A549 (cell line): Measurements from ENCODE around the gene AFAP1. TPM values are rescaled to one million over a fixed set of nuclear protein-coding genes. Genes with fewer than 3 reads are reported as not detected.

Source experiments
- ATAC-seq, 2 experiments: fragments of 200-7000 bp in 1 of 2; fragments of >200 bp in 1 of 2; cut with Nextera tagmentation in 1 of 2; cut with Tn5 transposase in 1 of 2; 3 replicates each; pipeline versions ENCODE4 v1.8.0 to v1.9.1; 2018 to 2020; ENCODE audit warnings: mild to moderate bottlenecking in 1 of 2, moderate library complexity in 1 of 2
- CTCF ChIA-PET: fragments of 300-600 bp; sonication (Branson Sonifier 250); formaldehyde crosslinking; extraction: SDS; loops from one replicate; lab custom pipeline; 2021; ENCODE audit warnings: antibody characterized with exemption, inconsistent platforms; lab: Yijun Ruan, JAX
- POLR2A ChIA-PET: fragments of 350-600 bp; formaldehyde crosslinking; extraction: SDS; loops from one replicate; lab custom pipeline; 2021; ENCODE audit warnings: antibody characterized with exemption, inconsistent platforms; lab: Yijun Ruan, JAX
- DNase-seq, 2 experiments: peaks; one replicate each; pipeline versions ENCODE4 v3.0.0 to v3.0.0-alpha.2; 2011 to 2016; ENCODE audit warnings: low read depth in 1 of 2, low spot score in 1 of 2
- FAIRE-seq: peaks from 2 replicates; lab custom pipeline; 2011; peaks lifted over from hg19 to GRCh38; lab: Jason Lieb, UNC
- H3K27ac ChIP-seq, 2 experiments: fragments of >200 bp; sonication (Bioruptor Twin); formaldehyde crosslinking; 3 replicates each; pipeline ENCODE4 v1.5.1; 2016 to 2017
- H3K4me1 ChIP-seq: fragments of >200 bp; sonication (Bioruptor Twin); formaldehyde crosslinking; 3 replicates; pipeline ENCODE4 v1.6.1; 2016
- H3K4me2 ChIP-seq: fragments of >200 bp; sonication (Bioruptor Twin); formaldehyde crosslinking; 3 replicates; pipeline ENCODE4 v1.6.1; 2016
- H3K4me3 ChIP-seq: fragments of >200 bp; sonication (Bioruptor Twin); formaldehyde crosslinking; 3 replicates; pipeline ENCODE4 v1.5.1; 2016
- H3K9me3 ChIP-seq: fragments of >200 bp; sonication (Bioruptor Twin); formaldehyde crosslinking; 3 replicates; pipeline ENCODE4 v1.6.1; 2016
- BCL3 ChIP-seq: fragments of >200 bp; sonication (Bioruptor Twin); formaldehyde crosslinking; IDR thresholded peaks from 3 replicates; pipeline ENCODE4 v1.6.1; 2016
- BHLHE40 ChIP-seq: IDR thresholded peaks from 2 replicates; pipeline ENCODE4 v1.6.1; 2012; ENCODE audit warnings: low read depth, low read length, inconsistent platforms
- CBX2 ChIP-seq: fragments of 200-600 bp; sonication (generic); IDR thresholded peaks from 2 replicates; pipeline ENCODE4 v1.6.1; 2016; ENCODE audit warnings: low read depth, mild to moderate bottlenecking, borderline replicate concordance
- CEBPB ChIP-seq, 2 experiments: fragments of >200 bp in 1 of 2; sonication (Bioruptor Twin) in 1 of 2; formaldehyde crosslinking in 1 of 2; IDR thresholded peaks; 2 replicates each; pipeline ENCODE4 v1.6.1; 2012 to 2016
- E2F6 ChIP-seq: IDR thresholded peaks from 2 replicates; pipeline ENCODE4 v1.6.1; 2012; ENCODE audit warnings: low read depth, borderline replicate concordance
- ELK1 ChIP-seq: fragments of 150-350 bp; IDR thresholded peaks from 2 replicates; pipeline ENCODE4 v1.6.1; 2014; ENCODE audit warnings: low read depth, mild to moderate bottlenecking, low read length
- EP300 ChIP-seq, 2 experiments: fragments of >200 bp; sonication (Bioruptor Twin); formaldehyde crosslinking; IDR thresholded peaks; 2 replicates in 1 of 2; 3 replicates in 1 of 2; pipeline ENCODE4 v1.6.1; 2016 to 2017
- ESRRA ChIP-seq: fragments of 150-350 bp; IDR thresholded peaks from 2 replicates; pipeline ENCODE4 v1.6.1; 2014; ENCODE audit warnings: mild to moderate bottlenecking, low read length, borderline replicate concordance
- FOSL2 ChIP-seq, 2 experiments: fragments of 450-650 bp in 1 of 2; fragments of >200 bp in 1 of 2; sonication (Bioruptor Twin) in 1 of 2; formaldehyde crosslinking; IDR thresholded peaks; 2 replicates each; pipeline versions ENCODE4 v1.5.0 to v1.6.1; 2016 to 2020; ENCODE audit warnings: mild to moderate bottlenecking in 1 of 2, moderate library complexity in 1 of 2
- HEYL ChIP-seq: fragments of 250-450 bp; sonication (Bioruptor Pico); IDR thresholded peaks from 2 replicates; pipeline ENCODE4 v1.8.0; 2021; ENCODE audit warnings: mild to moderate bottlenecking, moderate library complexity
- HMGXB4 ChIP-seq: fragments of 250-450 bp; sonication (Bioruptor Pico); IDR thresholded peaks from 2 replicates; pipeline ENCODE4 v1.5.0; 2021; ENCODE audit warnings: mild to moderate bottlenecking, moderate library complexity, borderline replicate concordance
- JUN ChIP-seq, 2 experiments: fragments of >200 bp; sonication (Bioruptor Twin); formaldehyde crosslinking; IDR thresholded peaks; 2 replicates in 1 of 2; 3 replicates in 1 of 2; pipeline ENCODE4 v1.6.1; 2016 to 2017
- KDM1A ChIP-seq: fragments of 200-600 bp; sonication (generic); IDR thresholded peaks from 2 replicates; pipeline ENCODE4 v1.6.1; 2016; ENCODE audit warnings: low read depth, mild to moderate bottlenecking
- PBX3 ChIP-seq: IDR thresholded peaks from 2 replicates; pipeline ENCODE4 v1.6.1; 2012
- PHF8 ChIP-seq: fragments of 200-600 bp; sonication (generic); IDR thresholded peaks from 2 replicates; pipeline ENCODE4 v1.6.1; 2016; ENCODE audit warnings: low read depth, mild to moderate bottlenecking, antibody characterized with exemption, moderate library complexity, borderline replicate concordance
- RCOR1 ChIP-seq: fragments of 150-350 bp; IDR thresholded peaks from 2 replicates; pipeline ENCODE4 v1.6.1; 2014; ENCODE audit warnings: antibody characterized with exemption, low read length, low read depth
- RFX5 ChIP-seq: fragments of 450-650 bp; IDR thresholded peaks from 2 replicates; pipeline ENCODE4 v1.7.1; 2014; ENCODE audit warnings: antibody characterized with exemption, mild to moderate bottlenecking, moderate library complexity
- TFCP2L1 ChIP-seq: fragments of 250-450 bp; sonication (Bioruptor Pico); IDR thresholded peaks from 2 replicates; pipeline ENCODE4 v1.5.0; 2021; ENCODE audit warnings: mild to moderate bottlenecking
- TP53 ChIP-seq: fragments of 250-450 bp; sonication (Bioruptor Pico); IDR thresholded peaks from 2 replicates; pipeline ENCODE4 v1.5.0; 2021; ENCODE audit warnings: mild to moderate bottlenecking, moderate library complexity
- ZFP36 ChIP-seq: fragments of 450-650 bp; IDR thresholded peaks from 2 replicates; pipeline ENCODE4 v1.6.1; 2014; ENCODE audit warnings: borderline replicate concordance; ENCODE audit not compliant: partially characterized antibody
- ZSCAN20 ChIP-seq: fragments of 250-450 bp; sonication (Bioruptor Pico); IDR thresholded peaks from 2 replicates; pipeline ENCODE4 v1.8.0; 2022; ENCODE audit warnings: mild to moderate bottlenecking, moderate library complexity
- WGBS: methylation state at CpG from one replicate; pipeline ENCODE4 v1.1.6; 2017; ENCODE audit errors: missing lambda C conversion rate; 5-methylcytosine and 5-hydroxymethylcytosine counted together
- polyA plus RNA-seq, 4 experiments: library from polyadenylated mRNA; depleted of rRNA in 3 of 4; stranded (reverse); fragments of >200 nt; fragmentation: RNase III in 1 of 4; extraction: RNeasy Plus Mini Kit Qiagen cat#74134 plus additional on column Dnase treatment in 1 of 4; gene quantifications; 2 replicates in 3 of 4; 3 replicates in 1 of 4; pipeline ENCODE4 v1.2.3, GENCODE V29; 2011 to 2017

Gene AFAP1
- polyA plus RNA-seq, 2 of the 4 experiments (the other 2 are of a cell fraction): 25.4 to 29.6 TPM

GRCh38 chr4:7937006-7937405 lies 2.7 kb downstream of the AFAP1 start:
- 65% methylated on average over 2 of the region's 2 CpGs for WGBS
- H3K4me3 ChIP-seq: peak overlapping the region; percentile 98
- H3K4me2 ChIP-seq: peak overlapping the region; percentile 95
- peak overlapping the region; percentile 93 to 100 for H3K27ac ChIP-seq
- FAIRE-seq (no peak), ATAC-seq (no peak), DNase-seq (no peak)
- peaks cover 55% of the 10 kb centered on the region for H3K4me1 ChIP-seq
- H3K9me3 ChIP-seq: no peaks in the 10 kb centered on the region
- ChIA-PET POLR2A (no interaction called here), CTCF (interaction anchor here (0.9 to 1.7 kb wide), 7 partner anchors 10 to 136 kb away, joined by 3 to 6 read pairs (median 4); no protein-coding TSS in a partner anchor)
- no peak for TF ChIP-seq TP53 (CRISPR knock-in tag)
- TF ChIP-seq PHF8: no peak
- TF ChIP-seq HEYL (CRISPR knock-in tag): no peak
- TF ChIP-seq RFX5: no peak

- TF ChIP-seq ELK1: no peak
- no peak for TF ChIP-seq PBX3
- TF ChIP-seq FOSL2 (IDR thresholded peaks at IDR 0.05): no peak
- no peak for TF ChIP-seq FOSL2 (CRISPR knock-in tag; IDR thresholded peaks at IDR 0.05)
- no peak for TF ChIP-seq RCOR1
- TF ChIP-seq TFCP2L1 (CRISPR knock-in tag): no peak
- no peak for TF ChIP-seq KDM1A
- no peak for TF ChIP-seq JUN (IDR thresholded peaks at IDR 0.05)
- no peak for TF ChIP-seq CBX2
- no peak for TF ChIP-seq TP53 (CRISPR knock-in tag)
- TF ChIP-seq BHLHE40: no peak
- TF ChIP-seq PHF8: no peak
- TF ChIP-seq ZSCAN20: no peak
- no peak for TF ChIP-seq BCL3
- no peak for TF ChIP-seq EP300 (IDR thresholded peaks at IDR 0.05)
- TF ChIP-seq CEBPB (IDR thresholded peaks at IDR 0.05): no peak
- no peak for TF ChIP-seq ESRRA
- no peak for TF ChIP-seq ZFP36
- no peak for TF ChIP-seq HMGXB4 (CRISPR knock-in tag)
- no peak for TF ChIP-seq E2F6
- ChIA-PET CTCF (interaction anchor here (1.6 kb wide), 1 partner anchor 53 kb away, joined by 4 read pairs; no protein-coding TSS in a partner anchor), POLR2A (no interaction called here)
- Histone ChIP-seq H3K4me1 (peaks cover 60% of the 10 kb centered on the region), H3K9me3 (no peaks in the 10 kb centered on the region), H3K4me3 (no peak overlapping the region), H3K27ac (peak overlapping the region in 1 of 2 experiments; percentile 43; a peak in 2 of 6 replicates), H3K4me2 (0 out of 3 replicates have a peak overlapping the region, but pooled peaks have one; percentile 5)
- DNase-seq (no peak), FAIRE-seq (no peak), ATAC-seq (no peak)
- WGBS: 88% methylated on average over 14 of the region's 14 CpGs
Measured at GRCh38 chr4:7933651-7934510, 5.8 kb downstream of the AFAP1 start.
